ENCODE measurements around the gene NPAS2.

Gene NPAS2

GRCh38 chr2:100831831-100832230 is 11.9 kb downstream of the NPAS2 start:
- Histone ChIP-seq H3K27me3 (ENCODE audit: insufficient read depth, low read length, poor library complexity, severe bottlenecking) (no peaks in the 10 kb centered on the region), H4K20me1 (ENCODE audit: insufficient read depth, low read length, poor library complexity, severe bottlenecking) (no peaks in the 10 kb centered on the region), H3K9ac (ENCODE audit: low read depth, low read length, poor library complexity, severe bottlenecking) (no peak overlapping the region), H3F3A (ENCODE audit: low read depth) (no peaks in the 10 kb centered on the region), H3K9me3 (ENCODE audit: insufficient read depth, low read depth, low read length) (no peaks in the 10 kb centered on the region), H2AFZ (ENCODE audit: low read length) (no peak overlapping the region), H3K4me1 (ENCODE audit: insufficient read depth, low read length, poor library complexity, severe bottlenecking) (no peaks in the 10 kb centered on the region), H3K4me3 (ENCODE audit: low read length, poor library complexity, severe bottlenecking) (no peak overlapping the region), H3K9me2 (replicated peaks; ENCODE audit: low read depth, low read length) (no peaks in the 10 kb centered on the region), H3K36me3 (ENCODE audit: insufficient read depth, low read length) (no peaks in the 10 kb centered on the region), H3K4me2 (ENCODE audit: low read depth, low read length, poor library complexity, severe bottlenecking) (no peak overlapping the region), H3K79me2 (ENCODE audit: insufficient read depth, low read length) (no peaks in the 10 kb centered on the region)
- TF ChIP-seq CTCF (conservative IDR thresholded peaks at IDR 0.05; ENCODE audit: low read length) = no peak
- no peak for TF ChIP-seq EZH2phosphoT487 (IDR thresholded peaks at IDR 0.05; ENCODE audit: borderline replicate concordance)

GRCh38 chr2:100832885-100833284 is 12.9 kb downstream of the NPAS2 start:
- Histone ChIP-seq H2AFZ (ENCODE audit: low read length) (no peak overlapping the region), H3K27me3 (ENCODE audit: insufficient read depth, low read length, poor library complexity, severe bottlenecking) (no peaks in the 10 kb centered on the region), H3K79me2 (ENCODE audit: insufficient read depth, low read length) (no peaks in the 10 kb centered on the region), H4K20me1 (ENCODE audit: insufficient read depth, low read length, poor library complexity, severe bottlenecking) (no peaks in the 10 kb centered on the region), H3K9me2 (replicated peaks; ENCODE audit: low read depth, low read length) (no peaks in the 10 kb centered on the region), H3K4me2 (ENCODE audit: low read depth, low read length, poor library complexity, severe bottlenecking) (no peak overlapping the region), H3K4me3 (ENCODE audit: low read length, poor library complexity, severe bottlenecking) (no peak overlapping the region), H3K9ac (ENCODE audit: low read depth, low read length, poor library complexity, severe bottlenecking) (no peak overlapping the region), H3K36me3 (ENCODE audit: insufficient read depth, low read length) (no peaks in the 10 kb centered on the region), H3K9me3 (ENCODE audit: insufficient read depth, low read depth, low read length) (no peaks in the 10 kb centered on the region), H3F3A (ENCODE audit: low read depth) (no peaks in the 10 kb centered on the region), H3K4me1 (ENCODE audit: insufficient read depth, low read length, poor library complexity, severe bottlenecking) (no peaks in the 10 kb centered on the region)
- TF ChIP-seq EZH2phosphoT487 (IDR thresholded peaks at IDR 0.05; ENCODE audit: borderline replicate concordance) (no peak), CTCF (conservative IDR thresholded peaks at IDR 0.05; ENCODE audit: low read length) (no peak)

- TF ChIP-seq EZH2phosphoT487 (IDR thresholded peaks at IDR 0.05; ENCODE audit: borderline replicate concordance) (no peak), CTCF (conservative IDR thresholded peaks at IDR 0.05; ENCODE audit: low read length) (no peak)
- no peaks in the 10 kb centered on the region for H3F3A ChIP-seq (ENCODE audit: low read depth)
- H3K9me2 ChIP-seq (replicated peaks; ENCODE audit: low read depth, low read length) = no peaks in the 10 kb centered on the region
- H3K9me3 ChIP-seq (ENCODE audit: insufficient read depth, low read depth, low read length) = no peaks in the 10 kb centered on the region
- H3K4me2 ChIP-seq (ENCODE audit: low read depth, low read length, poor library complexity, severe bottlenecking) = no peak overlapping the region
- no peaks in the 10 kb centered on the region for H3K36me3 ChIP-seq (ENCODE audit: insufficient read depth, low read length)
- H3K4me3 ChIP-seq (ENCODE audit: low read length, poor library complexity, severe bottlenecking) = no peak overlapping the region
- no peaks in the 10 kb centered on the region for H3K27me3 ChIP-seq (ENCODE audit: insufficient read depth, low read length, poor library complexity, severe bottlenecking)
- H3K9ac ChIP-seq (ENCODE audit: low read depth, low read length, poor library complexity, severe bottlenecking) = no peak overlapping the region
- no peaks in the 10 kb centered on the region for H3K4me1 ChIP-seq (ENCODE audit: insufficient read depth, low read length, poor library complexity, severe bottlenecking)
- no peak overlapping the region for H2AFZ ChIP-seq (ENCODE audit: low read length)
- no peaks in the 10 kb centered on the region for H4K20me1 ChIP-seq (ENCODE audit: insufficient read depth, low read length, poor library complexity, severe bottlenecking)
- no peaks in the 10 kb centered on the region for H3K79me2 ChIP-seq (ENCODE audit: insufficient read depth, low read length)
Measured at GRCh38 chr2:100833331-100833730, 13.4 kb downstream of the NPAS2 start.

Data from Loucy (cell line).